H1 (cell line): ENCODE results near the gene IYD. TPM values are rescaled to one million over a fixed set of nuclear protein-coding genes. Genes with fewer than 3 reads are reported as not detected.

Experiments
- CTCF ChIA-PET: fragments of 300-600 bp; sonication (Branson Sonifier 250); formaldehyde crosslinking; loops from one replicate; lab custom pipeline; 2021; ENCODE audit not compliant: partially characterized antibody; lab: Charles Lee
- POLR2A ChIA-PET: fragments of 300-600 bp; sonication (Branson Sonifier 250); formaldehyde crosslinking; loops from one replicate; lab custom pipeline; 2021; ENCODE audit warnings: inconsistent platforms; ENCODE audit not compliant: partially characterized antibody; lab: Charles Lee
- DNase-seq, 2 experiments: peaks; one replicate each; pipeline versions ENCODE4 v3.0.0 to v3.0.0-alpha.2; 2010 to 2022; ENCODE audit warnings: low spot score in 2 of 2, low read depth in 1 of 2, mixed read lengths in 1 of 2
- FAIRE-seq: peaks from 2 replicates; lab custom pipeline; 2011; peaks lifted over from hg19 to GRCh38; lab: Jason Lieb, UNC
- H2AFZ ChIP-seq: 2 replicates; pipeline ENCODE4 v1.8.1; 2012; ENCODE audit warnings: low read length, inconsistent platforms
- H2AK5ac ChIP-seq: 2 replicates; pipeline ENCODE4 v1.6.1; 2013; ENCODE audit warnings: low read depth, low read length
- H2BK120ac ChIP-seq: replicated peaks from 2 replicates; pipeline ENCODE3; 2013; ENCODE audit warnings: low read depth, low read length, inconsistent platforms
- H2BK12ac ChIP-seq: 2 replicates; pipeline ENCODE4 v1.6.1; 2013; ENCODE audit warnings: low read depth, low read length
- H2BK15ac ChIP-seq: 2 replicates; pipeline ENCODE4 v1.6.1; 2013; ENCODE audit warnings: low read length
- H2BK20ac ChIP-seq: 2 replicates; pipeline ENCODE4 v1.6.1; 2013; ENCODE audit warnings: low read length
- H2BK5ac ChIP-seq: 2 replicates; pipeline ENCODE4 v1.6.1; 2013; ENCODE audit warnings: low read depth, low read length
- H3K14ac ChIP-seq: 2 replicates; pipeline ENCODE4 v1.6.1; 2013; ENCODE audit warnings: inconsistent platforms; ENCODE audit not compliant: insufficient read length
- H3K18ac ChIP-seq: 2 replicates; pipeline ENCODE4 v1.6.1; 2013; ENCODE audit warnings: low read length; ENCODE audit errors: extremely low read depth
- H3K23ac ChIP-seq: 2 replicates; pipeline ENCODE4 v1.6.1; 2013; ENCODE audit warnings: inconsistent platforms; ENCODE audit not compliant: insufficient read length
- H3K23me2 ChIP-seq: 2 replicates; pipeline ENCODE4 v1.6.1; 2013; ENCODE audit warnings: low read depth, low read length
- H3K27ac ChIP-seq: 2 replicates; pipeline ENCODE4 v1.6.1; 2011; ENCODE audit warnings: low read depth, low read length, inconsistent platforms
- H3K27me3 ChIP-seq, 4 experiments: replicated peaks in 1 of 4; 1 replicate in 1 of 4; 2 replicates in 3 of 4; pipeline versions ENCODE4 v1.6.1 to v1.8.1; 2011 to 2013; ENCODE audit warnings: low read length in 3 of 4, mild to moderate bottlenecking in 3 of 4, inconsistent platforms in 2 of 4, mixed read lengths in 2 of 4, moderate library complexity in 1 of 4; ENCODE audit not compliant: control insufficient read depth in 3 of 4, insufficient read depth in 3 of 4; ENCODE audit errors: extremely low read depth in 1 of 4
- H3K36me3 ChIP-seq, 4 experiments: 2 replicates each; pipeline versions ENCODE4 v1.6.1 to v1.8.1; 2011 to 2013; ENCODE audit warnings: mild to moderate bottlenecking in 4 of 4, low read length in 3 of 4, moderate library complexity in 2 of 4, control low read depth in 1 of 4, inconsistent platforms in 1 of 4; ENCODE audit not compliant: insufficient read depth in 4 of 4, control insufficient read depth in 2 of 4
- H3K4ac ChIP-seq: replicated peaks from 2 replicates; pipeline ENCODE3; 2013; ENCODE audit warnings: low read length, low read depth, mixed read lengths, inconsistent platforms; ENCODE audit not compliant: insufficient read length
- H3K4me1 ChIP-seq, 4 experiments: replicated peaks in 1 of 4; 1 replicate in 1 of 4; 2 replicates in 3 of 4; pipeline versions ENCODE4 v1.6.1 to v1.8.1; 2011 to 2013; ENCODE audit warnings: low read length in 3 of 4, inconsistent platforms in 2 of 4, mixed read lengths in 1 of 4; ENCODE audit not compliant: insufficient read depth in 4 of 4, control insufficient read depth in 3 of 4
- H3K4me2 ChIP-seq, 2 experiments: 2 replicates each; pipeline versions ENCODE4 v1.6.1 to v1.8.1; 2011 to 2013; ENCODE audit warnings: low read depth in 2 of 2, low read length in 2 of 2, control low read depth in 1 of 2, inconsistent platforms in 1 of 2, mild to moderate bottlenecking in 1 of 2; ENCODE audit not compliant: insufficient read depth in 1 of 2
- H3K4me3 ChIP-seq, 4 experiments: fragments of 200-600, 300-600 bp in 1 of 4; sonication (generic), shearing (Covaris generic), sonication (Bioruptor Twin) in 1 of 4; 2 replicates each; pipeline versions ENCODE4 v1.5.1 to v1.8.1; 2011 to 2016; ENCODE audit warnings: low read length in 4 of 4, low read depth in 3 of 4, control low read depth in 2 of 4, inconsistent platforms in 2 of 4, mild to moderate bottlenecking in 2 of 4, mixed read lengths in 1 of 4, moderate library complexity in 1 of 4; ENCODE audit not compliant: insufficient read depth in 2 of 4; ENCODE audit errors: extremely low read depth in 1 of 4
- H3K56ac ChIP-seq: replicated peaks from 2 replicates; pipeline ENCODE3; 2013; ENCODE audit warnings: low read depth, mild to moderate bottlenecking, mixed read lengths, low read length, inconsistent platforms; ENCODE audit not compliant: insufficient read length
- H3K79me1 ChIP-seq: 2 replicates; pipeline ENCODE4 v1.6.1; 2013; ENCODE audit warnings: low read depth, low read length, control low read depth
- H3K79me2 ChIP-seq, 2 experiments: 2 replicates each; pipeline versions ENCODE4 v1.6.1 to v1.8.1; 2012 to 2013; ENCODE audit warnings: low read length in 2 of 2, mild to moderate bottlenecking in 2 of 2, inconsistent platforms in 1 of 2; ENCODE audit not compliant: insufficient read depth in 2 of 2, control insufficient read depth in 1 of 2
- H3K9ac ChIP-seq, 4 experiments: replicated peaks in 1 of 4; 1 replicate in 1 of 4; 2 replicates in 3 of 4; pipeline versions ENCODE4 v1.6.1 to v1.8.1; 2011 to 2013; ENCODE audit warnings: low read depth in 3 of 4, low read length in 3 of 4, control low read depth in 2 of 4, mild to moderate bottlenecking in 2 of 4, moderate library complexity in 2 of 4, inconsistent platforms in 1 of 4; ENCODE audit errors: extremely low read depth in 1 of 4
- H3K9me3 ChIP-seq, 2 experiments: 2 replicates each; pipeline versions ENCODE4 v1.6.1 to v1.8.1; 2012 to 2013; ENCODE audit warnings: mild to moderate bottlenecking in 2 of 2, moderate library complexity in 2 of 2, control low read depth in 1 of 2, inconsistent platforms in 1 of 2, low read depth in 1 of 2, low read length in 1 of 2, mixed read lengths in 1 of 2; ENCODE audit not compliant: insufficient read depth in 2 of 2
- H4K20me1 ChIP-seq, 2 experiments: replicated peaks in 1 of 2; 2 replicates each; pipeline versions ENCODE3 to v1.8.1; 2011 to 2013; ENCODE audit warnings: inconsistent platforms in 2 of 2, low read length in 2 of 2, mild to moderate bottlenecking in 1 of 2; ENCODE audit not compliant: insufficient read depth in 2 of 2, control insufficient read depth in 1 of 2
- H4K5ac ChIP-seq: 2 replicates; pipeline ENCODE4 v1.6.1; 2013; ENCODE audit warnings: low read length, low read depth, mixed read lengths, inconsistent platforms; ENCODE audit not compliant: insufficient read length
- H4K8ac ChIP-seq: 2 replicates; pipeline ENCODE4 v1.8.0; 2013; ENCODE audit warnings: mild to moderate bottlenecking, moderate library complexity, low read length, inconsistent platforms; ENCODE audit not compliant: insufficient read depth; ENCODE audit errors: extremely low read depth
- H4K91ac ChIP-seq: replicated peaks from 2 replicates; pipeline ENCODE3; 2013; ENCODE audit warnings: low read length, mixed read lengths, inconsistent platforms; ENCODE audit not compliant: insufficient read length
- CTBP2 ChIP-seq: IDR thresholded peaks from 2 replicates; pipeline ENCODE4 v1.7.0; 2011; ENCODE audit warnings: borderline replicate concordance, mild to moderate bottlenecking, moderate library complexity, mixed read lengths, low read length; ENCODE audit not compliant: insufficient read depth, insufficient read length
- KDM5A ChIP-seq: fragments of 200-600 bp; IDR thresholded peaks from 2 replicates; pipeline ENCODE4 v1.7.1; 2012; ENCODE audit warnings: mild to moderate bottlenecking, low read length, inconsistent platforms, mixed read lengths
- YY1 ChIP-seq: IDR thresholded peaks from 2 replicates; pipeline ENCODE4 v1.6.1; 2011; ENCODE audit warnings: low read depth, mild to moderate bottlenecking, low read length
- WGBS, 2 experiments: shearing (Covaris generic) in 1 of 2; methylation state at CpG; one replicate each; pipeline versions ENCODE4 v1.1.6 to v1.1.7; 2013 to 2015; ENCODE audit warnings: low lambda C conversion rate in 2 of 2, mixed read lengths in 2 of 2, inconsistent platforms in 1 of 2, low coverage in 1 of 2, missing lambda C conversion rate in 1 of 2; ENCODE audit not compliant: insufficient replicate concordance in 2 of 2, insufficient coverage in 1 of 2, insufficient read length in 1 of 2; ENCODE audit errors: extremely low coverage in 1 of 2, missing lambda C conversion rate in 1 of 2; 5-methylcytosine and 5-hydroxymethylcytosine counted together
- polyA plus RNA-seq, 7 experiments: library from polyadenylated mRNA; depleted of rRNA in 3 of 7; stranded (reverse) in 5 of 7; unstranded in 2 of 7; fragments of >200 nt in 5 of 7; fragments of 200-250 nt in 2 of 7; gene quantifications; 1 replicate in 5 of 7; 2 replicates in 1 of 7; 4 replicates in 1 of 7; pipeline versions ENCODE4 v1.2.1 to v1.2.3, GENCODE V29; 2011 to 2013; ENCODE audit warnings: missing spikeins in 2 of 7, mixed read lengths in 2 of 7
- total RNA-seq: library from RNA; stranded (reverse); fragmentation: NEBNext Ultra II Directional; extraction: Animal tissue kit (Norgen Biotek cat#: 25700); gene quantifications from 2 replicates; pipeline ENCODE4 v1.2.1, GENCODE V29; 2021
- TF ChIP-seq, protein P1 (sequence below), 3 experiments: IDR thresholded peaks; 1 replicate in 2 of 3; 2 replicates in 1 of 3; pipeline versions ENCODE4 v1.5.1 to v1.6.1; 2011; ENCODE audit warnings: low read length in 3 of 3, mild to moderate bottlenecking in 3 of 3, inconsistent platforms in 2 of 3, low read depth in 1 of 3, moderate library complexity in 1 of 3; ENCODE audit not compliant: insufficient read depth in 1 of 3; ENCODE audit errors: control extremely low read depth in 1 of 3

IYD gene
- total and polyA plus RNA-seq, 2 of the 8 experiments (the other 6 are each of a cell fraction or from before 2014, with no cell fraction given) = not detected

DNA sequence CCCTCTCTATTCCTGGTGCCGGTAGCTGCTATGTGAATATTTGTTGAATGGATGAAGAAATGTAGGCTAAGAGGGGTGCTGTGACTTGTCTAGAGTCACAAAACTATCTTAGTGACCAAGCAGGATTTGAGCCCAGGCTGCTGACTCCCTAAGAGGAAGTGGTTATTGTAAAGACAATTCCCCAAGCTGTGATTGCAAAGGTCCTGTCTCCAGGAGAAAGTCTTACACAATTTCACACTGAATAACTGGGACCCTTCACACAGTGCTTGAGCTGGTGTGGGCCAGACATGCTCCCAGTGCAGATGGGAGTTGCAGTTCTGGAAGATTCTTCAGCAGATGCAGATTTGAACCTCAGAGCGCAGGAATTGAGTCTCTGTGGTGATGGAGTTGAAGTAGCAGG lies 38.1 kb downstream of the IYD start:
- Histone ChIP-seq H4K20me1 (no peaks in the 10 kb centered on the region), H2BK20ac (no peak overlapping the region), H2BK15ac (no peak overlapping the region), H3K4me2 (no peak overlapping the region), H3K4me3 (no peak overlapping the region), H2AFZ (no peak overlapping the region), H3K18ac (no peak overlapping the region), H2AK5ac (no peak overlapping the region), H3K36me3 (no peaks in the 10 kb centered on the region), H3K56ac (no peak overlapping the region), H2BK120ac (no peak overlapping the region), H2BK5ac (no peak overlapping the region), H3K27me3 (no peaks in the 10 kb centered on the region), H3K14ac (no peak overlapping the region), H3K4me1 (no peaks in the 10 kb centered on the region), H3K79me2 (no peaks in the 10 kb centered on the region), H3K23me2 (no peaks in the 10 kb centered on the region)
- 47% methylated on average over 2 of the region's 2 CpGs; no CpG with 5 or more reads in 1 of the 2 experiments for WGBS, 2 experiments
- DNase-seq = no peak
- TF ChIP-seq KDM5A = no peak
- TF ChIP-seq CTBP2 = no peak
- TF ChIP-seq, protein P1, sequence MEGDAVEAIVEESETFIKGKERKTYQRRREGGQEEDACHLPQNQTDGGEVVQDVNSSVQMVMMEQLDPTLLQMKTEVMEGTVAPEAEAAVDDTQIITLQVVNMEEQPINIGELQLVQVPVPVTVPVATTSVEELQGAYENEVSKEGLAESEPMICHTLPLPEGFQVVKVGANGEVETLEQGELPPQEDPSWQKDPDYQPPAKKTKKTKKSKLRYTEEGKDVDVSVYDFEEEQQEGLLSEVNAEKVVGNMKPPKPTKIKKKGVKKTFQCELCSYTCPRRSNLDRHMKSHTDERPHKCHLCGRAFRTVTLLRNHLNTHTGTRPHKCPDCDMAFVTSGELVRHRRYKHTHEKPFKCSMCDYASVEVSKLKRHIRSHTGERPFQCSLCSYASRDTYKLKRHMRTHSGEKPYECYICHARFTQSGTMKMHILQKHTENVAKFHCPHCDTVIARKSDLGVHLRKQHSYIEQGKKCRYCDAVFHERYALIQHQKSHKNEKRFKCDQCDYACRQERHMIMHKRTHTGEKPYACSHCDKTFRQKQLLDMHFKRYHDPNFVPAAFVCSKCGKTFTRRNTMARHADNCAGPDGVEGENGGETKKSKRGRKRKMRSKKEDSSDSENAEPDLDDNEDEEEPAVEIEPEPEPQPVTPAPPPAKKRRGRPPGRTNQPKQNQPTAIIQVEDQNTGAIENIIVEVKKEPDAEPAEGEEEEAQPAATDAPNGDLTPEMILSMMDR (IDR thresholded peaks at IDR 0.05; ENCODE audit: control extremely low read depth in 1 of 3, insufficient read depth in 1 of 3, low read depth in 1 of 3, low read length in 3 of 3) = no peak
- no peak for TF ChIP-seq YY1
- TF ChIP-seq, all 59 proteins: peak for 0
- CTCF ChIA-PET = interaction anchor here (0.8 to 6.0 kb wide), 3 partner anchors 12 to 409 kb away, joined by 3 to 36 read pairs (median 6); no protein-coding TSS in a partner anchor
- H4K8ac ChIP-seq = no peak overlapping the region
- no peaks in the 10 kb centered on the region for H3K9me3 ChIP-seq
- no peak overlapping the region for H3K27ac ChIP-seq
- H4K91ac ChIP-seq = no peak overlapping the region
- no peaks in the 10 kb centered on the region for H3K79me1 ChIP-seq
- H4K5ac ChIP-seq = no peak overlapping the region
- no peak overlapping the region for H3K9ac ChIP-seq
- POLR2A ChIA-PET = no interaction called here
- H3K4ac ChIP-seq = no peak overlapping the region
- no peak overlapping the region for H2BK12ac ChIP-seq
- no peak for FAIRE-seq
- no peak overlapping the region for H3K23ac ChIP-seq
